GM12891 (cell line): ENCODE data around the gene TARS1.
"Not testable (repeated sequence)": the region's sequence is repeated elsewhere in the genome, so short reads cannot be mapped to it uniquely, and the experiment has no call there.

Experiments used
- PAX5 ChIP-seq: IDR thresholded peaks from 2 replicates; pipeline ENCODE4 v1.6.1; 2011; ENCODE audit warnings: low read length, moderate library complexity, mild to moderate bottlenecking; ENCODE audit not compliant: insufficient read depth, severe bottlenecking
- POLR2A ChIP-seq: IDR thresholded peaks from 2 replicates; pipeline ENCODE4 v1.6.1; 2011; ENCODE audit warnings: low read depth, low read length, control low read depth
- POLR2AphosphoS5 ChIP-seq: IDR thresholded peaks from 2 replicates; pipeline ENCODE4 v1.6.1; 2011; ENCODE audit warnings: low read depth, low read length, control low read depth
- POU2F2 ChIP-seq: IDR thresholded peaks from 2 replicates; pipeline ENCODE4 v1.6.1; 2011; ENCODE audit warnings: low read depth, mild to moderate bottlenecking, control low read depth, low read length, moderate library complexity
- SPI1 ChIP-seq: IDR thresholded peaks from 2 replicates; pipeline ENCODE4 v1.6.1; 2011; ENCODE audit warnings: low read depth, low read length, control low read depth
- TAF1 ChIP-seq: IDR thresholded peaks from 2 replicates; pipeline ENCODE4 v1.6.1; 2011; ENCODE audit warnings: low read depth, low read length, control low read depth

GRCh38 chr5:33435893-33436490 lies 4.8 kb upstream of the TARS1 start:
- TF ChIP-seq POLR2AphosphoS5, POLR2A, TAF1, SPI1, POU2F2, PAX5: not testable (repeated sequence)
